ENCODE data around the gene GATA3.

Gene GATA3

GRCh38 chr10:8037941-8038894, 16.3 kb upstream of the GATA3 start:
- no peak for DNase-seq (ENCODE audit: low read depth)

DNA sequence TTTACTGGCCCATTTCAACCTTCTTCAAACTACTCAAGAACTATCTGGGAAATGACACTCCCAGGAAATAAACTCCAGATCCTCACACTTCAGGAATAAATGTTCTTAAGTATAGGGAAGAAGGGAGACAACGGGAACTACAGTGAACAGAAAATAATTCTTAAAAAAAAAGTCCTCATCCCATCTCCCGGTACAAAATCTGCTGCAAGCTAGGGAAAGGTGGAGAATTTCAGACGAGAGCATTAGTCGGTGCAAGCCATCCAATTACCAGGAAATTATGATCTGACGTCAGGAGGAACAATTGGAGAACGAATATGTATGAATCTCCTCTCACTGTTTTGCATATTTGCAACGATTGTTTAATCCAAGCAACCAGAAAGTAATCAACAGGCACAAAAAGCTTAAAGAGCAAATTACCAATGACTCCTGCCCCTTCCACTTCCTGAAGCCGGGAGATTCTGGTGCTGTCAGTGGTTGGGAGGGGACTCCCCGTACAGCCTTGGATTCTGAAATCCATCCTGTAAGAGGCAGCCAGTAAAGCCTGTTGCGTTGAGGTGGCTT, 15.1 kb upstream of the GATA3 start:
- no peak for DNase-seq (ENCODE audit: low read depth)

DNA sequence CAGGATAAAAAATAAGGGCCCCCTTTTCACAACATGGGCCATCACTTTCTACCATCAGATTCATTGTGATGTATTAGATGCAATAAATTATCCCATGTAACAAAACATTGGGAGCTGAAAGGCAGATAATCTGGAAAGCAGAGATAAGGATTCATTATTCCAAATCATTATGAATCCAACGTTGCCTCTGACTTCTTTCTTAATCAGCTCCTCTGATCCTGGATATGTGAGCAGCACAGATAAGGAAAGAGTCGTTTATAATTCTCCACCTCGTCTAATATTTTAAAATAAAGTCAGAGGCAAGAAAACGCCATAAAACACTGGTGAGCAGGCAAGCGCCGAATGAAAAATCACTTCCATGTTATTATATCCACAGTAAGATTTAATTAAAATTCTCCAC, 13.8 kb upstream of the GATA3 start:
- no peak for DNase-seq (ENCODE audit: low read depth)

DNA sequence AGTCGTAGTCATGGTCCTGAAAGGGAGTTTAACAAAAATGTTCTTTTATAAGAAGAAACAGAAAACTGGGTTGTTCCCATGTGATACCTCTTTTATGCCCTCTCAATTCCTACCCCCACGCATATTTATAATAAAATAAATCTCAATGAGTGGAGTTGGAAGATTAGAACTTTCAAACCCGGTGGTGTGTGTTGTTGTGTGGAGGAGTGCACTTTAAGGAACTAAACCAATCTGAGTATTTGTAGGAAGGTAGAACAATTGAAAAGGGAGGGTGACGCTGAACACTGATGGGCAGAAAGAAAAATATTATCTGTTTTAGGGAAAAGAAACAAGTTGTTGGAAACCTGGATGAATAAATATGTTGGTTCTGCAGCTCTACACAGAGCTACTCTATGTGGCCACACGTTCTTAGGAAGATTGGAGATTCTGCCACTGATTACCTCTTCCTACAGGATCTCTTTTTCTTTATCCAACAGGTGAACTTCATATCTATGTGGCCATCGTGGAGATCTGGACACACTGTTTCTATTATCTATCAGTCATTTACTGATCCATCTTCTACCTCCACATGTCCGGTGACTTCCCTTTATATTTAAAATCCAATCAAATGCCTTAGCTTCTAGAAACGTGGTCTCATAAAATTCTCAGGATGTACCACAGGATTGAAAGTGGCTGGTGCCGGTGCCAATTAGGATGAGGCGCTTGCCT, 13.1 kb upstream of the GATA3 start:
- no peak for DNase-seq (ENCODE audit: low read depth)

DNA sequence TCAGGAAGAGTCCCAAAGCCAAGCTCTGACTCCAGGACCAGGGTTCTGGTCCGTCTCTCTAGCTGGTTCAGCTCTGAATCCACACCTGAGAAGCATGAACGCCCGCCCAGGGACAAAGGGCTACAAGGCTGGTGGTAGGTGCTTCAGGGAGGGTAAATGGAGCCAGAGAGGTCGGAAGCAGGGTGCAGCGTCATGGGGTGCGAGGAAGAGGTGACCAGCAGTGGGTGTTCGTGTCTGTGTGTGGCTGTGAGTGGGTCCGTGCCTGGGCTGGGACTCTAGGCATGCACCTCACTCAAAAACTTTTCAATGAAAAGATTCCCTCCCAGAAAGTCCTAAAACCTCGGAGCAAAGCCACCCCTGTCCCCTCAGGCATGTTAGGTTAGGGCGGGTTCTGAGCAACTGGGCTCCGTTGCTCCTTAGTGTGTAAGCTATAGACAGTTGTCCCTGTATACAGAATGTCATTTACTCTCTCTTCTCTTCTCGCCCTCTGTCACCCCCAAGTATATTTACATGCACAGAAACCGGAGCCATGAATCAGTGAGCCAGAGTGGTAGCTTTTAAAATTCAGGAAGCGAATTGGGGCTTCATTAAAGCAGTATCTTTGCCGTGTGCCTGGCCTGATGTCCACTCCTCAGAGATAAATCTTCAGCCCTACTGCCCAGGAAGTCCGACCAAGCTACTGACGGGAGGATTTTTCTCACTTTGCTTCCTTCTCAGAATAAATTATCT, 12.3 kb upstream of the GATA3 start:
- DNase-seq (ENCODE audit: low read depth): no peak

GRCh38 chr10:8042721-8043568, 11.5 kb upstream of the GATA3 start:
- DNase-seq (ENCODE audit: low read depth): no peak

GRCh38 chr10:8043569-8044306, 10.8 kb upstream of the GATA3 start:
- DNase-seq (ENCODE audit: low read depth): no peak

DNA sequence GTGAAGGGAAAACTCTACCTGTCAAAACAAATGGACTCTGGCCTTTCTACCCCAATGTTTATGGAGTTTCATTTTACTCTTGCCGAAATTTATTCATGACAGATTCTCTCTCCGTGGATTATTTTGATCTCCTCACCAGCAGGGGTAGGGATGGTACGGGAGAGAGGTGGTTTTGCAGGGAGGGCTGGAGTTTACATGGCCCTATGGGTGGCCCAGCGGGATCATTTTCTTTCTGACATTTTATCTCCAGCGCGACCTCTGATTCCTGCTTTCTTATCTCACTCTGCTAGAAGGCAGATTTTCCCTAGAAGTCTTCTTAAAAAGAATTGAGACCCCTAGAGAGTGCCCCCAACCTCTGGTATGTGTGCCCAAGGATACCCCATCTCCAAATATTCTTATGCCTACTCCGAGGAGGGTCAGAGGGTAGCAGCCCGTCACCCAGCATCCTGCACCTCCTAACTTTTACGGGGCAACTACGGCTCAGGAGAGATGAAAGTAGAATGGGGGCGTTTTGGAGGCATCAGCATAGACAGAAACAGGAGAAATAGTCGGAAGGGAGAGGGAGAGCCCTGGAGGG, 10.1 kb upstream of the GATA3 start:
- no peak for DNase-seq (ENCODE audit: low read depth)

GRCh38 chr10:8044908-8045725, 9.4 kb upstream of the GATA3 start:
- DNase-seq (ENCODE audit: low read depth): no peak

- DNase-seq (ENCODE audit: low read depth): no peak
These were observed 8.6 kb upstream of the GATA3 start for GRCh38 chr10:8045726-8046494.

DNA sequence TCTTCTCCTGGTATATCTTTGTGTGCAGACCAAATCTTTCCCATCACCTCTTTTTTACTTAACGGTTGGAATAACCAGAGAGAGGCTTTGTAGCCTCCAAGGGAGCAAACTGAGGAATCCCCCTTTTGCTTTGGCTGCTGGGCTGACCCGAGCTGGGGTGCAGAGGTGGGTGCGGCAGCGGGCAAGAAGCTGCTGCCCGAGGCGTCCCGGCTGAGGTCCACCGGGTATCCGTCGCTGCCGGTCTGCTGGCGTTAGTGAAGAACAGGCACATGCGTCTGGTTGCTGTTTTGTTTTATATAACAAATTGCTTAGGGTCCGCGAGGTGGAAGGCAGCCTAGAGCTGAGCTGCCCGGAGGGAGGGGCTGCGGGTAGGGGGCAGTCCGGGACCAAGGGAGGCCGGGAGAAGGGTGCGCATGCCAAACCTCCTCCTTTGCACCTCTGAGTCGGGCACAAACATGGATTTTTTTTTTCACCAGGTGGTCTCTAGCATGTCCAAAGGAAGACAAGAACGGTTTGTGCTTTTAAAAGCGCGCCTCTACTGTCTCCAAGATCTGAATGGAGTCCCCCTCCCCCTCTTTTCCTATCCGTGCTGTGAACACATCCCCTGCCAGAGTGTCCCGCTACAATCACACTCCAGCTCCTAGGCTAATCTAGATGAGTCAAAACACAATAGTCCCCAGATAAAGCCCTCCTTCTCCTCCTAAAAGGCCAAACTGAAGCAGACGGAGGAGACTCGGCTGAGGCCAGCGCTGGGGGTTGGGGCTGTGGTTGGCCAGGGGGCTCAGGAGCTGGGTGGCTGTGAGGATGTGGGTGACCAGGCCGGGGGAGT, 6.8 kb upstream of the GATA3 start:
- no peak for DNase-seq (ENCODE audit: low read depth)

- DNase-seq (ENCODE audit: low read depth): no peak
These were observed 6.0 kb upstream of the GATA3 start for GRCh38 chr10:8048281-8049008.

GRCh38 chr10:8049045-8049864, 5.2 kb upstream of the GATA3 start:
- DNase-seq (ENCODE audit: low read depth): no peak

DNA sequence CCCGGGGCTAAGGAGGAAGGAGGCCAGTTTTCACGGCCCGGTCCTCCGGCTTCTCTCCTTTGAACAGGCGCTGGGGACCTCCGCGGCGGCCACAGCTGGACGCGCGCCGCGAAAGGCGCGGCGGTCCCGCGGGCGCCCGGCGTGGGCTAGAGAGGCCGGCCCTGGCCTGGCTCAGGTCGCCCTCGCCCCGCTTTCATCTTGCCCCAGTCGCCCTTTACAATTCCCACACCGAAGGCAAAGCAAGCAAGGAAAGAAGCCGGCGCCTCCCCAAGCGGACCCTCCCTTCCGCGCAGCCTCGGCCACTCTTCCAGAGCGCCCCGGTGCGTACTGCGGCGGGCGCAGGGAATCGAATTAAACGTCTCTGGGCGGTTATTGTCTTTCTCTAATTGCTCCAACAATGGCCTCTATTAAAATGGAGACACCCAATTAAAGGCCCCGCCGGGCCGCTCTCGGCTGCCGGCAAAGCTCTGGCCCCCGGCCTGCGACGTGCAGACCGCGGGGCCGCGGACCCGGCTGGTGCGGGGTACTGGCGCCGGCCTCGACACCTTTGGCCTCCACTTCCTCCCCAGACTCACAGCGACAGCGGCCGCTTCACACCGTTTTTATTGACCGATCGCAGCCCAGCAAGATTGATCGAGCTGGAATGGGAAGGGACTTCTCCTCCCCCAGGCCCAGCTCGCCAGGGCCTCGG, 4.5 kb upstream of the GATA3 start:
- no peak for DNase-seq (ENCODE audit: low read depth)

GRCh38 chr10:8050556-8051108, 3.9 kb upstream of the GATA3 start:
- DNase-seq (ENCODE audit: low read depth): no peak
